Measurements from ENCODE around the gene CD247.

CD247 gene

DNA sequence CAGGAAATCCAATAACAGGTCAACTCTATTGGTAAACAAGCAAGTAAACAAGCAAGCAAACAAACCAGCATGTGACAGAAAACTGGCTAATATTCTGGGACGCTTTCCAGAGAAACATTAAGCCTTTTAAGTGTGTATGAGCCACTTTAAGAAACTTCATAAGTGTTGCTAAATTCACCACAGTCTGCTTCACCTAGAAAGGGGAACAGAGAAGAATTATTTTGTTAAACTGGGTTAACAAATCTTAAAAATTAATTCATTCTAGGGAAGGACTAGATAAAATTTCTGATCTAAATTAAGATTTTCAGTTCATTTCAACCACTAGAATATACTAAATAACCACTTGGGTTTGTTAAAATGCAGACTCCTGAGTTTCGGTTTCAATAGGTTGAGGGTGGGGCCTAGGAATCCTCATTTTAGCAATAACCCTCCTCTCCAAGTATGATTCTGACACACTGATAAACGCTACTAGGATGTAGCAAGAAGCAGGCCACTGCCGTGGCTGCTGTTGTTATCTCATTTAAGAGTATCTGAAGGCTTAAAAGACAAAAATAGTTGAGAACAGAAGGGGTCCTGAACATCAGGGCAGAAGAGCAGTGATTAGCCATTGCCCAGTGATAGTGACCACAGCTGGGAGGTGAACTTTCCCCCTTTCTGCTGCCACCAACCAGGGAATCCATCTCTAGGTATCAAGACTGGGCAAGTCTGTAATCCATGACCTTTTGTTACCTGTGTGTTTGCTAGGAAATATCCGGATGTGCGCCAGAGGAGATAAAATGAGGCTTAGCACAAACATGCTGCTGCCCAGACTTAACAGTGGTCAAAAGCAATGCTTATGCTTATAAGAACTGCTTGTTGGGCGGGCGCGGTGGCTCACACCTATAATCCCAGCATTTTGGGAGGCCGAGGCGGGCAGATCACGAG is 24.0 kb upstream of the CD247 start:
- peak in 1 of 2 donors; percentile 25 for ATAC-seq

DNA sequence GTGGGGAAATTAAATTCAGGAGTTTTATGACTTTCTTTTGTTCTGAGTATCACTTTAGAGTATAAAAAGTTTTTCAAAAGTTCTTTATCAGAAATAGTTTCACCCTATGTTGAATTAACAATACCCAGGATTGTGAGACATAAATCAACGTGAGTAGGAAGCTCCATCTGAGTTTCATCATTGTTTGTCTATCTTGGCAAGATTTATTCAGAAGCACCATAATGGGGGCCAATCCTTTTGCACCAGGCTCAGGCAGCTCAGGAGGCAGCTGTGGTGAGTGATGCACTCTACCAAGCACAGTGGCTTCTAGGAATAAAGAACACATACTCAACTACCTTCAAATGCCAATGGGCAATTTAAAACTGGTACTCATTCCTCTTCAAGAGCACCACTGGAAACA is 23.3 kb upstream of the CD247 start:
- ATAC-seq: no peak

DNA sequence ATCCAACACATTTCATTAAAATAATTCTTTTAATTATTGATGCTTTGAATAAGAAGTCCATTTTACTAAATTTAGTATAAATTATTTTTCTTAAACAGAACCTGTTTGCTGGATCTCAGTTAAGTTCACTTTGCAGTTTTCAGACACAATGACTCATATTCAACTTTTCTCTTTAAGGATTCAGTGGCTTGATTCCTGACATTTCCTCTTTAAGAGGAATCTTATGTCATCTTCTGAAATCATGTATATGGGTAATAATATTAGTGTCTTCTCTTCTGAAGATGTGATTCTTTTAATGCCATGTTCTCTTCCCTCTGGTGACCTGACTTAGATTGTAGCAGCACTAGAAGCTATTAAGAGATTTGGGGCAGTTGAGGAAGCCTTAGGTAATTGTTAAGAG is 22.7 kb upstream of the CD247 start:
- ATAC-seq: no peak

DNA sequence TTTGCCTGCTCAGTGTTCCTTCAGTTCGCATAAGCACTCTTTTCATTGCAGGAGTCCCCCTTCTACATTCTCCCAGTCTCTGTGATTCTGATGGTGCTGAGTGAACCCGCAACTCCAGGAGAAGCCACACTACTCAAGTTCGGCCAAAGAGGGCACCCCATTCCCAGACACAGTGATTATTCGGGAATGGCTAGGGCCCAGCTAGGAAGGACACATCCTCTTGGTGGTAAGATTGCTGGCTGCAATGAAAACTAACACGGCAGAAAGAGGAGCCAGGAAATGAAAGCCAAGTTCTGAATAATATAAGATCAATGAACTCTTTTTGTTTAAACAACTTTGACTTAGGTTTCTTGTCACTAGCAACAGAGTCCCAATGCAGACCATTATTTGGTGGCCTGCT is 20.3 kb upstream of the CD247 start:
- ATAC-seq: no peak

DNA sequence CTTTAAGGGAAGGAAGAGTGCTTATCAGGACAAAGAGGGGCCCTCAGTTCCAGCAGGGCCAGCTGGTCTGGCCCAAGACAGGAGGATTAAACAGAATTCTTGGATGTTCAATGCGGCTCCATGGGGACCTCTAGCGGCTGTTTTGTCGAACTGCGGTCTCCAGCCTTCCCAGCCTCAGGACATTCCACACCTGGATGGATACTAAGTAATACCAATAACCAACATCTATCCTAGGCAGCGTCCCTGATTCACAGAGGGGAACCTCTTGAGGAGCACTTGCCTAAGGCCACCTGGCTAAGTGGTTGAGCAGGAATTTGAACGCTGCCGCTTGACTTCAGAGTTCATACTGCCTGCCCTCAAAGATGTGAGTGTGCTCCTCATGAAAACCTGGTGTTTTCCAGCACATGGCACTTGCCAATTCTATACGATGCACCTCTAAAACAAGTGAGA is 15.5 kb upstream of the CD247 start:
- peak; percentile 21 to 49 for ATAC-seq

DNA sequence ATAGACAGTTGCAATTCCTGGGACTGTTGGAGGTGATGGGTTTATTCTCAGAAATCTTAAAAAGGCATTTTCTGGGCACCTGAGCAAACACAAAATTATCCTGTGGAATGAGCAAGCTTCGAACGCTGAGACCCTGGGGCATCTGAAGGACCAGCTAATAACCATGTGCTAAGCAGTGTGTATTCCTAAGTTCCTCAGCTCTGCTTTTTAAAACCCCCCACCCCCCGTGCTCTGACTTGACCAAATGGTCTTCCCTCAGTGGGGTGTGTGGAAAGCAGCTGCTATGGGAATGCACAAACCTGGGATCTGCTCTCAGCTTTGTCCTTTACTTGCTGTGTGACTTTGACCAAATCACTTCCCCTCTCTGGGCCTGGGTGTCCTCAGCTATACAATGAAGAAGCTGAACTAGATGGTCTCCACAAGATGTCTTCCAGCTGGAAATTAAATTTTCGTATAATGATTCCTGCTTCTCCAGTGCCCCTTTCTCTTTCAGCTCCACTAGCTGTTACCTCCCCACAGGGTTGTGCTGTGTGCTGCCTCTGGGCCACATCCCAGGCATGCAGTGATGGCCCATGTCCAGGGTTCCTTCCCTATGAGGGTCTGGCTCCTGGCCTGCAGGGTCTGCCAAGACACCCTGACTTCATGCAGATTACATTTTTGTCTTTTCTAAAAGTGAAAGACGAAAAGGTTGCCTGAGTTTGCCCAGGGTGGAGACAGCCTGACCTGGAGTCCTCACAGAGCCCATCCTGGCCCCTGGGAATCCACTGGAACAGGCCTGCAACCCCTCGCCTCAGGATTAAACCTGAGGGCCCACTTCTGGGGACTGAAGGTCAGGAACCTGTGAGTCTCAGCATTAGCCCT is 14.9 kb upstream of the CD247 start:
- ATAC-seq: no peak

DNA sequence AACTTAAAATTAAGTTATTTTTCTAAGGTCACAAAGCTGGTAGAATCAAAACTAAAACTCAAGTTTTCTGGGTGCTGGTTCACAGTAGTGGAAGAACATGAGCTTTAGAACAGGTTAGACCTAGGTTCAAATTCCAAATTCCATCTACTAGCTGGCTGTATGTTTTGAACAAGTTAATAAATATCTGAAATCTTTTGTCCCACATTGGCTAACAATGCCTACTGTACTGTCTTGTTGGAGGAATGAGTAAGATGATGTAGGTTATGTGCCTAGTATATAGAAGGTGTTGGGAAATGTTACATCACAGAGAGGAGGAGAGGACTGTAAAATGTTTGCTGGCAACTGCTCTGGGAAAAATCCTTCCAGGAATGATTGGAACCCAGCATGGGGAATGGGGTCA is 14.0 kb upstream of the CD247 start:
- ATAC-seq: no peak

DNA sequence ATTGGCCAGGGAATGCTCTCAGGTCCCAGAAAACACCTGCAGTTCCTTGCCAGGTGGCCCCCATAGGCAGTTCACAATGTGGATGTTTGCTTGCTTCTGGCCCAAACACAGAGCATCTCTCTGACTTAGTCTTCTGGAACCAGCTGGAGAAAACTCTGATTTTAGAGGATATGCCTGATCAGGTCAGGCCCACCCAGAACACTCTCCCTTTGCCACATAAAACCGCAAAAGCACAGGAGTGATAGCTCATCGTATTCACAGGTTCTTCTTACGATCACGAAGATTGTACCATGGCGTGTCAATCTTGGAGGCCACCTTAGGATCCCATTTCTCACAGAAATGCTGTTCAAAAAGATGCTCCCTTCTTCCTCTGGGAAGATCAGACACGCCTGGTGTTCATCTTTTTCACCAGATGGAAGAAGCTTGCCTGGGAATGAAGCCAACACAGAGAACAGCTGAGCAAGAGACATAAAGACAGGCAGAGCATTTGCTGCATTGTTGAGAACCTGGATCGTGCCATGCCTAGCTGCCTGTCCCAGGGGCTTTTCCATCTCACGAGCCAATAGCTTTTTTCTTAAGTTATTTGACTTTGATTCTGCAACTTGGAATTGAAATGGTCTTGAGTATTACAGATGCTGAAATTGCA is 11.6 kb upstream of the CD247 start:
- ATAC-seq: no peak

DNA sequence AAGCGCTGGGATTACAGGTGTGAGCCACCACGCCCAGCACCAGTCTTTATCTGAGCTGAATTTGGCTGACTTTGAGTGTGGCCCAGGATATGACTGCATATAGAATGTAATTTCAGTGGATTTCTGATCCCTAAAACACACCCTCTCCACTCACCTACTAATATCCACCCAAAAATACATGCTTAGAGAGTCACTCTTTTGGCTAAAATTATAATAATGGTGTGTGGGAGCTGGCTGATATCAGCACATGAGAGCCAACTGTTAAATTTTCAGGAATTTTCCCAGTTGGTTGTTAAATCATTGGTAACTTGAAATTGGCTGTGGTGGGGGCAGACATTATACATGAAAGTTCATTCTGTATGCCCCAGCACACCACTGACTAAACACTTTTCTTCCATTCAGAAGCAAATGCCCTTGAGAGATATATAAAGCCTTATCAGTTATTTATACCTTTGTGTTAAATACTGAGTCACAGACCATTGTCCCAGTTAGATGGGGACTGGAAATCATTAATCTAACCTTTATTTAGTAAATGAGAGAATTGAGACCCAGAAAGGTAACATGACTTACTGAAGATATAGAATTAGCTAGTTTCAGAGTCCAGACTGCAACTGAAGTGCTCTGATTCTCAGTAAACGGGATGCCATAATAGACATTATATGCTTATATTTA is 9.9 kb upstream of the CD247 start:
- ATAC-seq: no peak

DNA sequence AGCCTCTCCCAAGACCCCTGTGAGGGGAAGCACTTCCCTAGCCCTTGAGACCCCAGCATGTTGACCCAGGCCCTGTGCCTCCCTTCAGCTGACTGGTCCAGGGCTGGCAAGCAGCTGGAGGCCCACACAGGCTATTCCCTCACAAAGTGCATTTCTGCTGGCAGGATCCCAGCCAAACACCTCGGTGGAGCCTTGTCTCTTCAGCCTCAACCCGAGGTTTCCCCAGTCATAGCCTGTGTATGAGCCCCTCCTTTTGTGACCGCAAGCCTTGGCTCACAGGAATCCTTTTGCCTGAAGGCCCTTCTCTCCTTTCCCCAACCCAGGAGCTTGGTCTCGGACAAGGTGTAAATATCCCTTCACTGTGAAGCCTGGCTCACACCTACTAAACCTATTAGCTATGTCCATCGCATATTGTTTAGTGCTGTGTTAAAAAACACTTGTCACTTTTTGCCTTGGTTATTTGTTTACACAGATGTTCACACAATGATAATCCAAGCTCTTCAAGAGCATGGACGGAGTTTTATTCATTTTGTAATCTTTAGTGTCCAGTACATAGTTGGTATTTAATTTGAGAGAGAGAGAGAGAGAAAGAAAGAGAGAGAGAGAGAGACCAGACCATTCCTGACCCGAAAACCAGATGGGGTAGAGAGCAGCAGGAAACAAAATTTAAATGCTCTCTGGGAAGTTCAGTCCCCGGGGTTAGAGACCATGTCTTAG is 8.5 kb upstream of the CD247 start:
- no peak for ATAC-seq

DNA sequence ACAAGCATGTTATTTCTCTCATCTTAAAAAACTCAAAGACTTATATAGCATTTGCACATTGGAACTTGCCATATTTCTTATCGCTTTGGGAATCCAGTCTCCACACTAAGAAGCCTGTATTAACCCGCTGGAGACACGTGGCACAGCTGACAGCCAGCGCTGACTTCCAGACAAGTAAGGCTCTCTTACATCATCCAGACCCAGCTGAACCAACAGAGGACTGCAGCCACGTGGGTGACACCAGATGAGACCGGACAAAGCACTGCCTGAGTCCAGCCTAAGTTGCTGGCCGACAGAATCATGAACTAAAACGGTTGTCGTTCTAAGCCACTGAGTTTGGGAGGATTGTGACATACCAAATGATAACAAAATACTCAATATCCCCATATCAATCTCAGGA is 6.3 kb upstream of the CD247 start:
- no peak for ATAC-seq

DNA sequence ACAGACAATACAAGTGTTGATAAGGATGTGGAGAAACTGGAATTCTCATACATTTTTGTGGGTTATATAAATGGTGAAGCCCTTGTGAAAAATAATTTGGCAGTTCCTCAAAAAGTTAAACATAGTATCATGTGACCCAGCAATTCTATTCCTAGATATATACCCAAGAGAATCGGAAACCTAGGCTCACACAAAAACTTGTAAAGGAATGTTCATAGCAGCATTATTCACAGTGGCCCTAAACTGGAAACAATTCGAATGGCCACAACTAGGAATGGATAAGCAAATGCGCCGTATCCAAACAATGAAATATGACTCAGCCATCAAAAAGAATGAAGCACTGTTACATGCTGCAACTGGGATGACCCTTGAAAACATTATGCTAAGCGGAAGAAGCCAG is 3.9 kb upstream of the CD247 start:
- no peak for ATAC-seq

DNA sequence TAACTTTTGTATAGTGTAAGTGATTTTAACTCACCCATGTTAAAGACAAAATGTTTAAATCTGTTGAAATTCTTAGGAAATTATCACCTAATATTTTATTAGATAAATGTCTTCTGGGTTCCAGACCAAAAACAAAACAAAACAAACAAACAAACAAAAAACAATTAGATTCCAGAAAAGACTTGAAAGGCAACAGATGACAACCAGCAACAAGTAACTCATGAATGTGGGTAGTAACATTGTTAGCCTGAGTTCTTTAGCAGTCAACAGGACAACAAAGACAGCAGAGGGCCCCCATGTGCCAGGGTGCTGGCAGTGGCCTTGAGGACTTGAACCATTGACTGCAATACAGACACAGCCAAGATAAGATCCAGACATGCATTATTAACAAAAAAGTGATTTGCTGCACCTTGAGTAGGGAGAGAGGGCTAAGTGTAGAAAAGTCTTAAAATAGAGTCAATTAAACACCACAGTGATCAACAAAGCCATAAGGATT is 2.4 kb upstream of the CD247 start:
- ATAC-seq: no peak

DNA sequence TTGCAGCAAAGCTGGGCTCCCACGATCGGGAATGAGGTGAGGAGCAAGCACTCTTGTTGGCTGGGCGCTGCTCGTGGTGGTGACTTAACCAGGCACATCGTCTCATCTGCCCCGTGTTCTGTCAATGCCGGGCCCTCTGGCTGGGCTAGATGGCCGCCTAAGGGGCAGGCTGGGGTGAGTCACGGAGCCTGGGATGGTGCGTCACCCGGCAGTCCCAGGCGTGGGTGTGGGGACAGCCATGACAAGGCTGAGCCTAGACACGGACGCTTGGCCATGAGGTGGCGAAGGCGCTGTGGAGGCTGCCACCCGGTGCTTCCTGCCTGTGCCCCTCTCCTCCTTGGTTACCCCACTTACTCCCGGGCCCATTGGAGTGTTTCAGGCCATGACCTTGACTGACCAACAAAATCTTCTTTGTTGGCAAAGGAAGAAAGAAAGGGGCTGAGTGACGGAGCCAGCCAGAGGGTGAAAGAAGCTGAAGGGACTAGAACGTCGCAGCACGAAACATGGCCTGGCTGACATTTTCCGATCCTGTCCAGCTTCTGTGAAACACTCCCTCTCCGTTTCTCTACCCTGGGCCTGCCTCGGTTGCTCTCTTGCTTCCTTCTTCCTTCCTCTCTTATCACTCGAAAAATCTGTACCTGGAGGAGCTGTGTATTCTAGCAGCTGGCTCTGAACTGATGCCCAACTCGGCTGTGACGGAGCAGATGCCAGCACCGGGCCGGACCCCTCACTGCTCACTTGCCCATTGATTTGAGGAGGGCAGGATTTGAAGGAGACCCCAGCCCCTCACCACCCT is 596 bp downstream of the CD247 start:
- peak; percentile 92 to 94 for ATAC-seq

DNA sequence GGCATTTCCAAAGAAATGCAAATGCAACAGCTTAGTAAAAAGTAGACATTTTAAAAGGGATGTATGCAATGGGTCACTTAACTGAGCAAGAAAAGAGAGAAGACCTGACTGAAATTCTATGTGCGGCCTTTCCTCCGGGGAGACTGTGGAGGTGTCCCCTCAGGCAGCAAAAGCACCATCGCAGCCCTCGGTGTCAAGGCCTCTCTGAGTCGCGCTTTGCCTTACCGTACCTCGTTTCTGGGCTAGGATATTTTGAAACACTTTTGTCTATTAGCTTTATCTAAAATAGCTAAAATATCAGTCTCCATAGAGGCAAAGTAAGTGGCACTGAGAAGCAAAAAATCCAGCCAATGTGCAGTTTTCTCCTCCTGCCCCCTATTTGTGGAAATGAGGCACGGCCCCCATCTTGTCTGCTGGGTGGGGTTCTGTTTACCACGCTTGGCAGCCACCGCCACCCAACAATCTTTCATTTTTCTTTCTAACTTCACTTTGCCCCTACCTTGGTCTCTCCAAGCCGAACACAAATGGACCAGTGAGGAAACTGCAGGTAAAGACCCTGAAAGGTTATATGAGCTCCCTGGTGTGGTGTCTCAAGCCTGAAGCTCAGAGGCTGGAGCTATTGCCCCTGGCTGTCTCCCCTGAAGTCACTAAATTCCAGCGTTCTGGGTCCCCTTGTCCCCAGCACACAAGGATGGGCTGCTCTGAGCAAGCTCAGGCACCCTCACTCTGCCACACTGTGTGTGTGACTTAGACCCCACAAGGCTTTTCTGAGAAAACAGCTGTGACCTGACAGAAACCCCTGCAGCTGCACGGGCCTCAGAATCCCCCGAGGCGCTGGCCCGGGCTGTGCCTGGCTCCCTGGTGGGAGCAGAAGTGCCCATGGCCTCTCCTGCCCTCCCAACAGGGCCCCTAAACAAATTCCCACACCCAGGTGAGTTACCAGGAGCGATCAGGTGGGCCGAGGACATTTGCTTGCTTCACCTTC is 1.6 kb downstream of the CD247 start:
- peak; percentile 28 to 41 for ATAC-seq

DNA sequence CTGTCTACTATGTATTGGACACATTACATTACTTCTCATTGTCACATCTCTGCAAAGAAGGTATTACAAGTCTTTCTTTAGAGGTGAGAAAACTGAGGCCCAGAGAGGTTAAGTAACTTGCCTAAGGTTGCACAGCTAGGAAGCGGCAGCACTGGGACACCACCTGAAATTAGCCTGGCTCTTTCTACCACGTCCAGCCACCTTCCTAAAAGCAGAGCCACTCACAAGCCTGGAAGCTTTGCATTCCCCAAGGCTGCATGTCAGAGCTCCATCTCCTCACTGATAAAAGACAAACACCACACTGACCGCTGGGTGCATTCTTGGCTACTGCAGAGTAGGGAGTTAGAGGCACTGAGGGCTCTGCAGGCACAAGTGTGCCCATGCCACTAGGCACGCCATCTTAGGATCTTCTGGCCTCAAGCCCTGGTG is 2.4 kb downstream of the CD247 start:
- no peak for ATAC-seq

DNA sequence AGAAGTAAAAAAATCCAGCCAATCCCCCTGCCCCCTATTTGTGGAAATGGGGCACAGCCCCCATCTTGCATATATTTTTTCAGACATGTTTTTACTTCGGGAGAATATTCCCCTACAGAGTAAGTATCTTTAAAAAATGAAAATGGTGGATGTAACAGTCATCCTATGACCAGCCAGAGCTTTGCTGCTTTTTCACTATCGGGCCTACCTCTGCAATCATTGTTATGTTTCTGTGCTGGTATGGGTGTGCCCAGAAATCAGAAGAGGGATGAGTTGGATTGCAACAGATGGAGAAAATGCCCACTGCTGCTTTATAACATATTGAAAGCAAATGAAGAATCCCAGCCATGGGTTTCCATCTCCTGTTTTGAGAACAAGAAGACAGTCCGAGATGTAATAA is 2.9 kb downstream of the CD247 start:
- no peak for ATAC-seq

DNA sequence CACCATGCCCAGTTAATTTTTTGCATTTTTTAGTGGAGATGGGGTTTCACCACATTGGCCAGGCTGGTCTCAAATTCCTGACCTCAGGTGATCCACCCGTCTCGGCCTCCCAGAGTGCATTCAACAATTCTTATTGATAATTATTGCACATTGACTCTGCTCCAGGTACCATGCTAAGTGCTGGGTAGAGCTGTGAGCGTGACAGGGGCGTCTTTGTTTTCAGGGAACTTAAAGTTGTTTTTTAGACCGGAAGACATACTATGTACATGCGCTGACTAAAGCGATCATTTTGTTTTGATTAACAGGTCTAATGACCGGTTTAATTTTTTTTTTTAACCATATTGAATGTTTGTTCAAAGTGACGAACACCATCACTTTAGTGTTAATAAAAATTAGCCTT is 4.0 kb downstream of the CD247 start:
- ATAC-seq: no peak

DNA sequence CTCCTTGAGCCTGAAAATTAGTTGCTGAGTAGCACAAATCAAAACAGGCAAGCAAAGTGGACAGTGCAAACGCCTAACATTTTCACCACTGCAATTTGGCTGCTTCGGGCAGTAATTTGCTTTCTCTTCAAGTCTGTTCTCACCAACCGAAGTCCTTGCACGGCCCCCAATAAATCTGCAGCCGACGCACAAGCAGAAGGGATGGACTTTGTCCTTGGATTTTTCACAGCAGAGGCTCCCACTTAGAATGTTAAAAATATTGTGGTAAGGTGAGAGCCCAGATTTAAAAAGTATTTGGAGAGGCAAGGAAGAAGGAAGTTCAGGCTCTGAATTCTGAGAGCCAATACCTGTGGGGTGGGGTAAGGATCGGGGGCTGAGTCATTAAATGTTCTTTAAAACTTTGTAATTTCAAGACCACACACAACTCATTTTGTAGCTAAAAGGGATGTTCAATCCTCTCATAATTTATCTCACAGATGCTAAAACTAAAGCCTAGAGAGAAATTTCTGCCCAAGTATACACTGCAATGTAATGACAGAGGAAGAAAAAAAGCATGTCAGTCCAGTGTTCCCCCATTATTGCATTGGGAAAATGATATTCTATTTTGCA is 6.2 kb downstream of the CD247 start:
- ATAC-seq: peak; percentile 29 to 48
